Measurements from ENCODE around the gene MS4A5. TPM values are rescaled to one million over a fixed set of nuclear protein-coding genes. Genes with fewer than 3 reads are reported as not detected.

Gene MS4A5
- total RNA-seq, 4 donors from 2014 or later: not detected

DNA sequence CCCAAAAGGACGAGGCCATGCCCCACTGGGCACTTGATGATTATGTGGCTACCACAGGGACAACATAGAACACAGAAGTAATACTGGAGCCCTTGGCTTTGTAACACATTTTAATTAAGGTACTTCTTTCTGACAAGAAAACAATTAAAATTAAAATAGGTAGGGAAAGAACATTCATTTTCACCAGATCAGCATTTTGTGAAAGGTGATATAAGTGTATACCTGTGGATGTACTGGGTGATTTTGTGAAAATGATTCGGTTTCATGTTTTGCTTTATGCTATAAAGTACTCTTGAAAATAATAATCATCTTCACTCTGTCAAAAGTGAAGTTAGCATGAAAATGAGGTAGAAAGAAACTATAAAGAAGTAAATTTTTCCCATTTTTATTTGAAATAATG, 64.1 kb downstream of the MS4A5 start:
- DNase-seq: no peak
- Histone ChIP-seq H3K27me3 (no peaks in the 10 kb centered on the region), H3K4me1 (peaks cover 0 to 6% (median 2%) of the 10 kb centered on the region in 4 donors), H3K27ac (peak overlapping the region in 2 of 4 donors; percentile 58 to 59), H3K9me3 (no peaks in the 10 kb centered on the region), H3K36me3 (no peaks in the 10 kb centered on the region), H3K4me3 (peak overlapping the region in 2 of 4 donors; percentile 14 to 25)
- in situ Hi-C loops (cut with MboI; ENCODE audit: low pct_ligation_motif_present in 1 of 4, low pct_unique_long_range_greater_than_20kb in 1 of 4, low sequenced_read_pairs in 3 of 4): no loop called here
- 90 to 91% methylated on average over 2 of the region's 2 CpGs for WGBS, 2 donors (ENCODE audit: low coverage in 1 of 2)
- TF ChIP-seq EP300 (IDR thresholded peaks at IDR 0.05; ENCODE audit: low read depth) (no peak), POLR2A (IDR thresholded peaks at IDR 0.05) (no peak), POLR2AphosphoS5 (IDR thresholded peaks at IDR 0.05) (no peak)
- TF ChIP-seq, protein P1, sequence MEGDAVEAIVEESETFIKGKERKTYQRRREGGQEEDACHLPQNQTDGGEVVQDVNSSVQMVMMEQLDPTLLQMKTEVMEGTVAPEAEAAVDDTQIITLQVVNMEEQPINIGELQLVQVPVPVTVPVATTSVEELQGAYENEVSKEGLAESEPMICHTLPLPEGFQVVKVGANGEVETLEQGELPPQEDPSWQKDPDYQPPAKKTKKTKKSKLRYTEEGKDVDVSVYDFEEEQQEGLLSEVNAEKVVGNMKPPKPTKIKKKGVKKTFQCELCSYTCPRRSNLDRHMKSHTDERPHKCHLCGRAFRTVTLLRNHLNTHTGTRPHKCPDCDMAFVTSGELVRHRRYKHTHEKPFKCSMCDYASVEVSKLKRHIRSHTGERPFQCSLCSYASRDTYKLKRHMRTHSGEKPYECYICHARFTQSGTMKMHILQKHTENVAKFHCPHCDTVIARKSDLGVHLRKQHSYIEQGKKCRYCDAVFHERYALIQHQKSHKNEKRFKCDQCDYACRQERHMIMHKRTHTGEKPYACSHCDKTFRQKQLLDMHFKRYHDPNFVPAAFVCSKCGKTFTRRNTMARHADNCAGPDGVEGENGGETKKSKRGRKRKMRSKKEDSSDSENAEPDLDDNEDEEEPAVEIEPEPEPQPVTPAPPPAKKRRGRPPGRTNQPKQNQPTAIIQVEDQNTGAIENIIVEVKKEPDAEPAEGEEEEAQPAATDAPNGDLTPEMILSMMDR (IDR thresholded peaks at IDR 0.05): no peak
- intact Hi-C loops (cut with DNase I; ENCODE audit: low total_unique reads): no loop called here

Other genes with a start within 250 kb of the MS4A5 start
- gene MS4A6A, start 246.5 kb upstream of the MS4A5 start, total RNA-seq: 10 to 100 TPM in 2 of 4 donors, 1 to 10 TPM in 1, under 1 TPM in 1; 0.75 to 54.3 (median 27.4) TPM
- 10 to 100 TPM in 1 of 4 donors, 1 to 10 TPM in 2, under 1 TPM in 1; 0.96 to 50.1 (median 8.0) TPM for gene MS4A4E, start 186.4 kb upstream of the MS4A5 start, total RNA-seq
- 10 to 100 TPM in 3 of 4 donors, 1 to 10 TPM in 1; 7.6 to 23.8 (median 12.0) TPM for gene MS4A4A, start 148.9 kb upstream of the MS4A5 start, total RNA-seq
- gene MS4A6E, start 102.3 kb upstream of the MS4A5 start, total RNA-seq: not detected
- 10 to 100 TPM in 3 of 4 donors, 1 to 10 TPM in 1; 5.6 to 43.5 (median 26.1) TPM for gene MS4A7, start 51.0 kb upstream of the MS4A5 start, total RNA-seq
- 1 to 10 TPM in 3 of 4 donors, not detected in 1; 1.2 to 3.4 (median 2.7) TPM for gene MS4A14, start 33.1 kb upstream of the MS4A5 start, total RNA-seq
- gene MS4A1, start 26.3 kb downstream of the MS4A5 start, total RNA-seq: 10 to 100 TPM in 2 of 4 donors, not detected in 2; 32.2 to 49.4 TPM
- gene MS4A12, start 63.2 kb downstream of the MS4A5 start, total RNA-seq: 100 to 1,000 TPM in 3 of 4 donors, 1 to 10 TPM in 1; 3.8 to 628 (median 426) TPM
- not detected for gene MS4A13, start 85.8 kb downstream of the MS4A5 start, total RNA-seq

Measured in transverse colon (tissue), 4 donors.